HL-60/S4 treated with retinoic acid at 250 ng/mL for 4 days and 3 days (cell line): ENCODE results near the gene NBPF3.
"Not testable (repeated sequence)": the region's sequence is repeated elsewhere in the genome, so short reads cannot be mapped to it uniquely, and the experiment has no call there.

ENCODE experiments used
- in situ Hi-C: fragments of 300-500 bp; cut with MboI; formaldehyde crosslinking; loops from 2 replicates; pipeline ENCODE4 v1.7.0; 2022; ENCODE audit warnings: low sequenced_read_pairs

Gene NBPF3

GRCh38 chr1:21517660-21518480 lies 77.9 kb downstream of the NBPF3 start:
- in situ Hi-C loops = no loop called here

- in situ Hi-C loops = no loop called here
Observed at GRCh38 chr1:21518774-21519455, 79.0 kb downstream of the NBPF3 start.

- in situ Hi-C loops = not testable (repeated sequence)
Observed at GRCh38 chr1:21519486-21520070, 79.6 kb downstream of the NBPF3 start.

GRCh38 chr1:21520899-21521716 lies 81.2 kb downstream of the NBPF3 start:
- in situ Hi-C loops = no loop called here

GRCh38 chr1:21521717-21522060 lies 81.8 kb downstream of the NBPF3 start:
- in situ Hi-C loops = no loop called here

GRCh38 chr1:21522525-21523038 lies 82.6 kb downstream of the NBPF3 start:
- in situ Hi-C loops = no loop called here

- in situ Hi-C loops = no loop called here
Observed at GRCh38 chr1:21523297-21523813, 83.4 kb downstream of the NBPF3 start.

- in situ Hi-C loops = no loop called here
Observed at GRCh38 chr1:21524220-21524619, 84.3 kb downstream of the NBPF3 start.

GRCh38 chr1:21524686-21525339 lies 84.9 kb downstream of the NBPF3 start:
- in situ Hi-C loops = no loop called here

GRCh38 chr1:21525340-21525717 lies 85.4 kb downstream of the NBPF3 start:
- in situ Hi-C loops = no loop called here

- in situ Hi-C loops = no loop called here
Observed at GRCh38 chr1:21526441-21526840, 86.5 kb downstream of the NBPF3 start.

- in situ Hi-C loops = no loop called here
Observed at GRCh38 chr1:21530368-21531016, 90.6 kb downstream of the NBPF3 start.

GRCh38 chr1:21531241-21531640 lies 91.3 kb downstream of the NBPF3 start:
- in situ Hi-C loops = no loop called here

- in situ Hi-C loops = no loop called here
Observed at GRCh38 chr1:21532496-21532895, 92.6 kb downstream of the NBPF3 start.

GRCh38 chr1:21532992-21533534 lies 93.1 kb downstream of the NBPF3 start:
- in situ Hi-C loops = no loop called here

GRCh38 chr1:21534146-21534545 lies 94.2 kb downstream of the NBPF3 start:
- in situ Hi-C loops = no loop called here
